PC-9 (cell line): ENCODE results near the gene FXYD7.

Experiments used
- CTCF ChIP-seq: fragments of 200-600 bp; sonication (generic); conservative IDR thresholded peaks from 2 replicates; pipeline ENCODE4 v1.6.1; 2017; ENCODE audit warnings: mixed run types, antibody characterized with exemption, mild to moderate bottlenecking, moderate library complexity
- EZH2 ChIP-seq: fragments of 200-600 bp; sonication (generic); IDR thresholded peaks from 2 replicates; pipeline ENCODE4 v1.8.0; 2017; ENCODE audit warnings: antibody characterized with exemption, low read depth

GRCh38 chr19:35115177-35115951, 27.7 kb upstream of the FXYD7 start, which contains the start of gene FXYD3:
- TF ChIP-seq CTCF: no peak
- TF ChIP-seq EZH2: no peak
